GM10248 (cell line): Measurements from ENCODE around the gene GCNA.
"Not testable (repeated sequence)": the region's sequence is repeated elsewhere in the genome, so short reads cannot be mapped to it uniquely, and the experiment has no call there.

Experiments used
- CTCF ChIA-PET: fragments of 300-600 bp; sonication (Branson Sonifier 250); formaldehyde crosslinking; extraction: SDS; loops from one replicate; lab custom pipeline; 2021; ENCODE audit warnings: antibody characterized with exemption; lab: Yijun Ruan, JAX
- POLR2A ChIA-PET: fragments of 350-650 bp; sonication (Branson Sonifier 250); formaldehyde crosslinking; extraction: SDS; loops from one replicate; lab custom pipeline; 2020; ENCODE audit warnings: antibody characterized with exemption; lab: Yijun Ruan, JAX
- DNase-seq: peaks from one replicate; pipeline ENCODE4 v3.0.0; 2012; ENCODE audit errors: extremely low spot score
- CTCF ChIP-seq: IDR thresholded peaks from 2 replicates; pipeline ENCODE4 v1.5.1; 2012; ENCODE audit warnings: mild to moderate bottlenecking, low read depth; ENCODE audit errors: extremely low read depth, missing control alignments, control extremely low read depth

The GCNA gene

GRCh38 chrX:71657267-71657666 lies 79.0 kb downstream of the GCNA start:
- TF ChIP-seq CTCF = no peak
- no peak for DNase-seq
- ChIA-PET CTCF (no interaction called here), POLR2A (no interaction called here)

- CTCF ChIA-PET = no interaction called here
- POLR2A ChIA-PET = no interaction called here
- DNase-seq = no peak
- TF ChIP-seq CTCF = no peak
Observed at GRCh38 chrX:71659342-71659741, 81.1 kb downstream of the GCNA start.

GRCh38 chrX:71659959-71660358 lies 81.7 kb downstream of the GCNA start:
- TF ChIP-seq CTCF = no peak
- CTCF ChIA-PET = no interaction called here
- DNase-seq = no peak
- POLR2A ChIA-PET = no interaction called here

- DNase-seq = no peak
- ChIA-PET POLR2A (no interaction called here), CTCF (no interaction called here)
- no peak for TF ChIP-seq CTCF
Observed at GRCh38 chrX:71660562-71661416, 82.6 kb downstream of the GCNA start.

GRCh38 chrX:71661919-71662318 lies 83.7 kb downstream of the GCNA start:
- POLR2A ChIA-PET = no interaction called here
- no peak for DNase-seq
- no peak for TF ChIP-seq CTCF
- CTCF ChIA-PET = no interaction called here

GRCh38 chrX:71662654-71663053 lies 84.4 kb downstream of the GCNA start:
- POLR2A ChIA-PET, CTCF ChIA-PET: not testable (repeated sequence)

More at GRCh38 chrX:71662654-71663053, 84.4 kb downstream of the GCNA start:
- not testable (repeated sequence) for DNase-seq
